ACC112 (cell line): Measurements from ENCODE around the gene CHST4.
"Not testable (repeated sequence)": the region's sequence is repeated elsewhere in the genome, so short reads cannot be mapped to it uniquely, and the experiment has no call there.

Experiments used
- H2AFZ ChIP-seq: fragments of 200-600 bp; sonication (generic); one replicate; pipeline ENCODE4 v1.6.0; 2017; ENCODE audit warnings: antibody characterized with exemption, low read length; ENCODE audit not compliant: unreplicated experiment
- H3K27ac ChIP-seq: fragments of 200-600 bp; sonication (generic); 2 replicates; pipeline ENCODE4 v1.5.1; 2014; ENCODE audit warnings: low read depth, mild to moderate bottlenecking, antibody characterized with exemption, low read length, moderate library complexity
- H3K27me3 ChIP-seq: fragments of 200-600 bp; sonication (generic); 2 replicates; pipeline ENCODE4 v1.6.1; 2014; ENCODE audit warnings: mild to moderate bottlenecking, antibody characterized with exemption, low read length, moderate library complexity, mixed read lengths; ENCODE audit not compliant: insufficient read depth
- H3K36me3 ChIP-seq: fragments of 200-600 bp; sonication (generic); 2 replicates; pipeline ENCODE4 v1.6.1; 2016; ENCODE audit warnings: mild to moderate bottlenecking, antibody characterized with exemption, low read length, moderate library complexity, mixed read lengths; ENCODE audit not compliant: insufficient read depth
- H3K4me1 ChIP-seq: fragments of 200-600 bp; sonication (generic); one replicate; pipeline ENCODE4 v1.6.1; 2016; ENCODE audit warnings: low read length, mixed read lengths; ENCODE audit not compliant: insufficient read depth, unreplicated experiment, control insufficient read depth
- H3K4me3 ChIP-seq: fragments of 200-600 bp; sonication (generic); 2 replicates; pipeline ENCODE4 v1.5.1; 2014; ENCODE audit warnings: mild to moderate bottlenecking, low read depth, low read length
- H3K79me2 ChIP-seq: fragments of 200-600 bp; sonication (generic); one replicate; pipeline ENCODE4 v1.6.0; 2016; ENCODE audit warnings: low read length; ENCODE audit not compliant: control insufficient read depth, unreplicated experiment, insufficient read depth

Gene CHST4

DNA sequence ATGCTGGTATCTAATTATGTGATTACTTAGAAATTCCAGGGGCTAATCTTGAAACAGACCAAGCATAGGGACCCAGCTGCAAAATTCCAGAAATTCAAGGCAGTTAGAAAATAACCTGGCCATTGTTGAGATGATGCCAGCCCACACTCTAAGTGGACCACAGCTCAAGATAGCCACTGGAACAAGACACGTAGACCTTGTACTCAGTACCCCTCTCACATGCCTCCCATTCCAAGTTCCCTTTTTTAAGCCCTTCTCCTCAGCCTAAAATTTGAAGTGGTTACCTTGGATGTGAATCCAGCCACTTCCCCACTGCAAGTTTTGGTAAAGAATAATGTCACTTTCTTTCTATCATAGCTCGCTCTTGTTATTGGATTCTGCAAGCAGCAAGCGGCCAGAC is 33.0 kb upstream of the CHST4 start:
- H2AFZ ChIP-seq: no peak overlapping the region
- H3K36me3 ChIP-seq: no peaks in the 10 kb centered on the region

DNA sequence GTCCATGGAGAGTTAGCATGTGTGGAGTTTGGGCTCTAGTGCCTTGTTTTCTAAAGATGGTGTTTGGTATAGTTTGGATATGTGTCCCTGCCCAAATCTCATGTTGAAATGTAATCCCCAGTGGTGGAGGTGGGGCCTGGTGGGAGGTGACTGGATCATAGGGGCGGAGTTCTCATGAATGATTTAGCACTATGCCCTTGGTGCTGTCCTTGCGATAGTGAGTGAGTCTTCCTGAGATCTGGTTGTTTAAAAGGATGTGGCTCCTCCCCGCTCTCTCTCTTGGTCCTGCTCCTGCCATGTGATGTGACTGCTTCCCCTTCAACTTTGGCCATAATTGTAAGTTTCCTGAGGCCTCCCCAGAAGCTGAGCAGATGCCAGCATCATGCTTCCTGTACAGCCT is 28.2 kb upstream of the CHST4 start:
- no peaks in the 10 kb centered on the region for H3K36me3 ChIP-seq
- H3K4me1 ChIP-seq: no peaks in the 10 kb centered on the region
- no peak overlapping the region for H2AFZ ChIP-seq
- H3K27me3 ChIP-seq: peaks cover 18% of the 10 kb centered on the region
- no peaks in the 10 kb centered on the region for H3K79me2 ChIP-seq
- H3K27ac ChIP-seq: no peak overlapping the region
- no peak overlapping the region for H3K4me3 ChIP-seq

More for the DNA sequence above, 33.0 kb upstream of the CHST4 start:
- Histone ChIP-seq H3K4me3 (no peak overlapping the region), H3K27me3 (no peaks in the 10 kb centered on the region), H3K27ac (no peak overlapping the region), H3K4me1 (no peaks in the 10 kb centered on the region), H3K79me2 (no peaks in the 10 kb centered on the region)

GRCh38 chr16:71499775-71500364 is 26.4 kb upstream of the CHST4 start:
- no peak overlapping the region for H2AFZ ChIP-seq
- H3K79me2 ChIP-seq: no peaks in the 10 kb centered on the region
- H3K27ac ChIP-seq: no peak overlapping the region
- H3K4me3 ChIP-seq: no peak overlapping the region
- H3K4me1 ChIP-seq: no peaks in the 10 kb centered on the region
- H3K27me3 ChIP-seq: peaks cover 31% of the 10 kb centered on the region
- H3K36me3 ChIP-seq: no peaks in the 10 kb centered on the region

- Histone ChIP-seq H3K27me3 (peaks cover 38% of the 10 kb centered on the region), H3K36me3 (no peaks in the 10 kb centered on the region), H3K79me2 (no peaks in the 10 kb centered on the region), H3K4me1 (no peaks in the 10 kb centered on the region), H3K4me3 (no peak overlapping the region), H2AFZ (no peak overlapping the region), H3K27ac (no peak overlapping the region)
Measured at GRCh38 chr16:71500964-71501363, 25.3 kb upstream of the CHST4 start.

GRCh38 chr16:71501547-71501946 is 24.7 kb upstream of the CHST4 start:
- Histone ChIP-seq H3K27me3 (peaks cover 40% of the 10 kb centered on the region), H3K4me3 (no peak overlapping the region), H3K4me1 (no peaks in the 10 kb centered on the region), H2AFZ (no peak overlapping the region), H3K36me3 (no peaks in the 10 kb centered on the region), H3K27ac (no peak overlapping the region), H3K79me2 (no peaks in the 10 kb centered on the region)

DNA sequence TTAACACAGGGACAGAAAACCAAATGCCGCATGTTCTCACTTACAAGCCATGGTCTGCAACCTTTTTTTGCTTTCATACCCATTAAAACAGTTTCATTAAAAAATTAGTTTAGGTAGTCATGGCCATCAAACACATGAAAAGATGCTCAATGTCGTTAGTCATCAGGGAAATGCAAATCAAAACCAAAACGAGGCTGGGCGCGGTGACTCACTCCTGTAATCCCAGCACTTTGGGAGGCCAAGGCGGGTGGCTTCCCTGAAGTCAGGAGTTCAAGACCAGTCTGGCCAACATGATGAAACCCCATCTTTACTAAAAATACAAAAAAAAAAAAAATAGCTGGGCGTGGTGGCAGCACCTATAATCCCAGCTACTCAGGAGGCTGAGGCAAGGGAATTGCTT is 22.2 kb upstream of the CHST4 start:
- not testable (repeated sequence) for H3K4me3 ChIP-seq, H3K4me1 ChIP-seq, H3K27ac ChIP-seq, H2AFZ ChIP-seq, H3K79me2 ChIP-seq, H3K36me3 ChIP-seq
- peaks cover 55% of the 10 kb centered on the region for H3K27me3 ChIP-seq

GRCh38 chr16:71504901-71505300 is 21.3 kb upstream of the CHST4 start:
- Histone ChIP-seq H3K4me1 (no peaks in the 10 kb centered on the region), H3K27me3 (peaks cover 55% of the 10 kb centered on the region), H3K4me3 (no peak overlapping the region), H3K27ac (no peak overlapping the region), H3K36me3 (no peaks in the 10 kb centered on the region), H3K79me2 (no peaks in the 10 kb centered on the region), H2AFZ (no peak overlapping the region)

DNA sequence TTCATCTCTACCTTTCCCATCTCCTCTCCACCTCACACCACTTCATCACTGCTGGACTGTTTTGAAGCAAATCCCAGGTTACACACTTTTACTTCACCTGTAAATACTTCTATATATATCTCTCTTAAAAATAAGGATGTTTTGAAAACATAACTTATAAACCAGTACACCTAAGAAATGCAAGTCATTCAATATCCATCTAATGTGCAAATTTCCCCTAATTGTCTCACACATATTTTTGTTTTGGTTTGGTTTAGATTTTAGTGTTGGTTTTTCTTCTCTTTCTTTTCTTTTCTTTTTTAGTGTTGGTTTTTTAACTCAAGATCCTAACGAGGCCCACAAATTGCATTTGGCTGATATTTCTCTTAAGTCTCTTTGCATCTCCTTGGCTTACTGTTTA is 19.2 kb upstream of the CHST4 start:
- no peaks in the 10 kb centered on the region for H3K79me2 ChIP-seq
- no peak overlapping the region for H2AFZ ChIP-seq

GRCh38 chr16:71513302-71513701 is 12.9 kb upstream of the CHST4 start:
- H3K36me3 ChIP-seq: no peaks in the 10 kb centered on the region
- H2AFZ ChIP-seq: no peak overlapping the region
- no peak overlapping the region for H3K4me3 ChIP-seq
- no peaks in the 10 kb centered on the region for H3K4me1 ChIP-seq
- no peaks in the 10 kb centered on the region for H3K79me2 ChIP-seq
- no peak overlapping the region for H3K27ac ChIP-seq
- H3K27me3 ChIP-seq: peaks cover 59% of the 10 kb centered on the region

More for the DNA sequence above, 19.2 kb upstream of the CHST4 start:
- H3K4me3 ChIP-seq: no peak overlapping the region
- peaks cover 59% of the 10 kb centered on the region for H3K27me3 ChIP-seq
- H3K4me1 ChIP-seq: no peaks in the 10 kb centered on the region
- no peaks in the 10 kb centered on the region for H3K36me3 ChIP-seq
- H3K27ac ChIP-seq: no peak overlapping the region

- H3K27me3 ChIP-seq: peaks cover 61% of the 10 kb centered on the region
- H3K27ac ChIP-seq: no peak overlapping the region
- H3K36me3 ChIP-seq: no peaks in the 10 kb centered on the region
- H3K4me1 ChIP-seq: no peaks in the 10 kb centered on the region
- H3K79me2 ChIP-seq: no peaks in the 10 kb centered on the region
- no peak overlapping the region for H3K4me3 ChIP-seq
- no peak overlapping the region for H2AFZ ChIP-seq
Measured at GRCh38 chr16:71514476-71514875, 11.8 kb upstream of the CHST4 start.

- Histone ChIP-seq H3K79me2 (no peaks in the 10 kb centered on the region), H2AFZ (no peak overlapping the region), H3K4me3 (no peak overlapping the region), H3K27ac (no peak overlapping the region), H3K36me3 (no peaks in the 10 kb centered on the region), H3K4me1 (no peaks in the 10 kb centered on the region), H3K27me3 (peaks cover 67% of the 10 kb centered on the region)
Measured at GRCh38 chr16:71515026-71515425, 11.2 kb upstream of the CHST4 start.
